Breast epithelium (tissue), 3 donors: ENCODE data around the gene C19orf53.

ENCODE experiments used
- CTCF ChIP-seq, 3 donors: fragments of 450-650 bp; IDR thresholded peaks; one replicate each; pipeline ENCODE4 v1.5.1; 2016 to 2017; ENCODE audit warnings: antibody characterized with exemption in 3 of 3, mild to moderate bottlenecking in 3 of 3, moderate library complexity in 3 of 3
- POLR2A ChIP-seq: fragments of 450-650 bp; IDR thresholded peaks from one replicate; pipeline ENCODE4 v1.6.1; 2016; ENCODE audit warnings: antibody characterized with exemption, mild to moderate bottlenecking, moderate library complexity
- POLR2AphosphoS5 ChIP-seq, 3 donors: sonication (generic); formaldehyde crosslinking; IDR thresholded peaks; one replicate each; pipeline ENCODE4 v1.6.1; 2017; ENCODE audit warnings: antibody characterized with exemption in 3 of 3

- TF ChIP-seq CTCF (IDR thresholded peaks at IDR 0.05) (no peak), POLR2AphosphoS5 (IDR thresholded peaks at IDR 0.05) (peak; percentile 46 to 75 (median 51)), POLR2A (no peak)
These were observed 20.1 kb downstream of the C19orf53 start for GRCh38 chr19:13794398-13794756.
